Pancreas (tissue), 10 donors: ENCODE measurements around the gene DCAF12L1. TPM values are rescaled to one million over a fixed set of nuclear protein-coding genes. Genes with fewer than 3 reads are reported as not detected.

ENCODE experiments used
- ATAC-seq, 4 donors: fragments of 200-7000 bp; cut with Tn5 transposase; one replicate each; pipeline versions ENCODE4 v1.8.0 to v1.9.1; 2020; ENCODE audit warnings: mild to moderate bottlenecking in 4 of 4, moderate library complexity in 4 of 4
- DNase-seq, 6 donors: peaks; one replicate each; pipeline ENCODE4 v3.0.0-alpha.2; 2020
- FAIRE-seq: peaks from 2 replicates; lab custom pipeline; 2012; peaks lifted over from hg19 to GRCh38; lab: Jason Lieb, UNC
- H3K27ac ChIP-seq, 4 donors: fragments of 200-600 bp; sonication (generic); 1 replicate in 3 of 4; 2 replicates in 1 of 4; pipeline versions ENCODE4 v1.5.0 to v1.8.0; 2020
- H3K27me3 ChIP-seq, 4 donors: fragments of 200-600 bp; one replicate each; pipeline ENCODE4 v1.8.0; 2021
- H3K36me3 ChIP-seq, 3 donors: fragments of 200-600 bp; sonication (generic) in 1 of 3; one replicate each; pipeline versions ENCODE4 v1.5.0 to v1.8.0; 2020 to 2021
- H3K4me1 ChIP-seq, 3 donors: fragments of 200-600 bp; one replicate each; pipeline ENCODE4 v1.8.0; 2021
- H3K4me3 ChIP-seq, 4 donors: fragments of 200-600 bp; sonication (generic) in 2 of 4; one replicate each; pipeline versions ENCODE4 v1.5.0 to v1.8.0; 2020 to 2021
- H3K9me3 ChIP-seq, 4 donors: fragments of 200-600 bp; one replicate each; pipeline ENCODE4 v1.8.0; 2021
- WGBS, 2 donors: extraction: QIAGEN DNeasy Blood & Tissue Kit; methylation state at CpG; one replicate each; pipeline ENCODE4 v1.1.7; 2013; 5-methylcytosine and 5-hydroxymethylcytosine counted together
- intact Hi-C, 3 donors: fragments of 100-400 bp; cut with DNase I; formaldehyde crosslinking; loops; one replicate each; pipeline versions ENCODE4 v1.11.1 to v1.14.2; 2022
- polyA plus RNA-seq, 2 donors: library from polyadenylated mRNA; stranded (reverse); fragments of 200-250 nt; gene quantifications; one replicate each; pipeline ENCODE4 v1.2.3, GENCODE V29; 2013
- total RNA-seq, 6 donors: library from RNA; stranded (reverse); fragmentation: NEBNext Ultra II Directional in 4 of 6; extraction: Animal tissue kit (Norgen Biotek cat#: 25700) in 4 of 6; gene quantifications; one replicate each; pipeline versions ENCODE4 v1.2.1 to v1.2.4, GENCODE V29; 2021 to 2023
- TF ChIP-seq, protein P1 (sequence below), 4 donors: fragments of 200-600 bp; sonication (generic) in 3 of 4; IDR thresholded peaks; one replicate each; pipeline versions ENCODE4 v1.5.0 to v1.8.0; 2021; ENCODE audit warnings: antibody characterized with exemption in 4 of 4
- donor health status: healthy with polysubstance abuse.
- donor health status: DM: no; HTN: no; CAD: no; lungs with moderate emphysema.
- donor health status: DM: no; HTN: no; CAD: no.
- donor health status: control.
- donor health status: control.
- donor health status: Bipolar disorder and iron deficiency.
- donor health status: DM: yes; HTN: yes; CAD: no.
- donor health status: DM: no; HTN: no; CAD: no.
- donor health status: DM: no; HTN: no; CAD: no.
- donor health status: DM: yes; HTN: yes; CAD: no.

Gene DCAF12L1
- total RNA-seq (under 1 TPM in 1 of 6 donors, not detected in 5; 0.06 TPM), polyA plus RNA-seq (not detected)

DNA sequence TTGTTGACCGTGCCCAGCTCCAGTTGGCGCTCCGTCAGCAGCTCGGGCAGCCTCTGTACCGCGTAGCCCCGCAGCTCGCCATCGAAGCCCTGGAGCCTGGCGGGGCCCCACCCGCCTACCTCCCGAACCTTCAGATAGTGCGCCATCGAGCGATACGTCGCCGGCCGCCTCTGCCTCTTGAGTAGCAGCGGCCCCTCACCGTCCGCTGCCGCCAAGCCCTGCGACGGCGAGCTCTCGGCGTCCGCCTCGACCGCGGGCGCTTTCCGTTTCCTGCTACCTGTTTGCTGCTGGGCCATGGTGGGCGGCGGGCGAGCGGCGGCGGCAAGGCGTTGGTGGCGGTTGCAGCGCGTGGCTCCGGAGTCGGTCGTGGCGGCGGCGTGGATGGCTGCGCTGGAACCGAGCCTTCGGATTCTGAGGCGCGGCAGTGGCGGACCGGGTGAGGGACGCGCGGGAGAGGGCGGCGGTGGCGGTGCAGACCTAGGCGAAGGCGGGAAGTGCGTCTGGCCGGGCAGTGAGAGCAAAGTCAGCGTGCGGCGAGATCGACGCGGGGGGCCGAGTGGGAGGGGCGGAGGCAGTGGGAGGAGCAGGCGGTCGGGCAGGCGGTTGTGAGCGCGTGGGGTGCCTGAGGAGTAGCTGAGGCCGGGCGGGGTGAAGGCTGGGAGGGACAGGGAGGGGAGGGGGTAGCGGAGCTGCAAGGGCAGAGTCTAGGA is at the start of gene DCAF12L1:
DCAF12L1 (minus strand) TSS at position 502 of the 710 bp plus-strand sequence; CDS start at position 296, 206 bp downstream.
- Histone ChIP-seq H3K4me1 (no peaks in the 10 kb centered on the region), H3K4me3 (no peak within 1 kb of the TSS), H3K36me3 (no peaks in the 10 kb centered on the region), H3K27me3 (no peaks in the 10 kb centered on the region), H3K27ac (no peak within 1 kb of the TSS), H3K9me3 (no peaks in the 10 kb centered on the region)
- intact Hi-C loops, result no loop called here
- FAIRE-seq (no peak), ATAC-seq (no peak), DNase-seq (peak in 3 of 6 donors; percentile 16 to 53 (median 52))
- WGBS, 2 donors, result 4 to 34% methylated on average over 76 to 83 of the region's 83 CpGs
- TF ChIP-seq, protein P1, sequence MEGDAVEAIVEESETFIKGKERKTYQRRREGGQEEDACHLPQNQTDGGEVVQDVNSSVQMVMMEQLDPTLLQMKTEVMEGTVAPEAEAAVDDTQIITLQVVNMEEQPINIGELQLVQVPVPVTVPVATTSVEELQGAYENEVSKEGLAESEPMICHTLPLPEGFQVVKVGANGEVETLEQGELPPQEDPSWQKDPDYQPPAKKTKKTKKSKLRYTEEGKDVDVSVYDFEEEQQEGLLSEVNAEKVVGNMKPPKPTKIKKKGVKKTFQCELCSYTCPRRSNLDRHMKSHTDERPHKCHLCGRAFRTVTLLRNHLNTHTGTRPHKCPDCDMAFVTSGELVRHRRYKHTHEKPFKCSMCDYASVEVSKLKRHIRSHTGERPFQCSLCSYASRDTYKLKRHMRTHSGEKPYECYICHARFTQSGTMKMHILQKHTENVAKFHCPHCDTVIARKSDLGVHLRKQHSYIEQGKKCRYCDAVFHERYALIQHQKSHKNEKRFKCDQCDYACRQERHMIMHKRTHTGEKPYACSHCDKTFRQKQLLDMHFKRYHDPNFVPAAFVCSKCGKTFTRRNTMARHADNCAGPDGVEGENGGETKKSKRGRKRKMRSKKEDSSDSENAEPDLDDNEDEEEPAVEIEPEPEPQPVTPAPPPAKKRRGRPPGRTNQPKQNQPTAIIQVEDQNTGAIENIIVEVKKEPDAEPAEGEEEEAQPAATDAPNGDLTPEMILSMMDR (IDR thresholded peaks at IDR 0.05), result no peak

DNA sequence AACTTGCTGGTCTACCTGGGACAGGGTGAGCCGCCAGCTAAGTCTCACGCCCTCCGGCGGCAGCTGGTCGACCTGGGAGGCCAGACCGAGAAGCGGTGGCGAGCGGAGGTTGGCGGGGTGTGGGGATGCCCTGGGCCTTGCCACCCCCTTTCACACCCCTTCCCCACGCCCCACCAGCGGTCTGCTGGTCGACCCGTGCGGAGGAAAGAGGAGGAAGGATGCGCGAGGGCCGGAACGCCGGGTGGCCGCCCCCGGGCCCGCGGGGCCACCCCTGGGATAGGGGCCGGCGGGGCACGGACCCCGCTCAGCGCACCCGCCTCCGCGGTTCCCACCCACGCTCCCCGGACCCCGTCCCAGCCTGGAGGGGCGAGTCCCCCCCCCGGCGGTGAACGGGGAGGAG is 28.3 kb upstream of the DCAF12L1 start:
- H3K4me1 ChIP-seq, result no peaks in the 10 kb centered on the region
- peaks cover 0 to 12% (median 0%) of the 10 kb centered on the region in 4 donors for H3K27me3 ChIP-seq
- no peaks in the 10 kb centered on the region for H3K36me3 ChIP-seq
- intact Hi-C loops, result no loop called here
- TF ChIP-seq, protein P1 (IDR thresholded peaks at IDR 0.05), result no peak
- H3K9me3 ChIP-seq, result no peaks in the 10 kb centered on the region
- ATAC-seq (no peak), DNase-seq (peak in 2 of 6 donors; percentile 52 to 63), FAIRE-seq (no peak)
- no peak overlapping the region for H3K4me3 ChIP-seq
- 19 to 38% methylated on average over 28 to 37 of the region's 39 CpGs for WGBS, 2 donors
- H3K27ac ChIP-seq, result no peak overlapping the region

DNA sequence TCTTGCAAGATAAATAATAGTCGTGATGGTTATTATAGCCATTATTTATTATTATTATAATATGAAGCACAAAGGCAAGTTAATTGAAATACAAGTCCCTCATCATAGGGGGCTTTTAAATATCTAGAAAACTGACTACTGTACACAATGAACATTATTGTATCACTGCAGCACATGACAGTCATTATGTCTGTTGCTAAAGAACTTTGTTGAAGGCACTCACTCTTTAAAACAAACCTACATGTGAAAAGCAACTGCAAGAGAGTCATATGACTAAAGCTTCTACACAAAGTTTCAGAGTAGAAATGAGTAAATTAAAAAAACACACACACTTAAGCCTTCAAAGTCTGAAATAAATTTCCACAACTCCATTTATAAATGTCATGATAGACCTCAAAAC is 23.3 kb upstream of the DCAF12L1 start:
- Histone ChIP-seq H3K4me1 (no peaks in the 10 kb centered on the region), H3K27ac (no peak overlapping the region), H3K4me3 (no peak overlapping the region), H3K27me3 (peaks cover 0 to 4% (median 0%) of the 10 kb centered on the region in 4 donors), H3K36me3 (no peaks in the 10 kb centered on the region), H3K9me3 (no peaks in the 10 kb centered on the region)
- DNase-seq (no peak), ATAC-seq (no peak), FAIRE-seq (no peak)
- TF ChIP-seq, protein P1 (IDR thresholded peaks at IDR 0.05), result no peak
- intact Hi-C loops, result no loop called here
- 17 to 38% methylated on average over 1 of the region's 1 CpG for WGBS, 2 donors

DNA sequence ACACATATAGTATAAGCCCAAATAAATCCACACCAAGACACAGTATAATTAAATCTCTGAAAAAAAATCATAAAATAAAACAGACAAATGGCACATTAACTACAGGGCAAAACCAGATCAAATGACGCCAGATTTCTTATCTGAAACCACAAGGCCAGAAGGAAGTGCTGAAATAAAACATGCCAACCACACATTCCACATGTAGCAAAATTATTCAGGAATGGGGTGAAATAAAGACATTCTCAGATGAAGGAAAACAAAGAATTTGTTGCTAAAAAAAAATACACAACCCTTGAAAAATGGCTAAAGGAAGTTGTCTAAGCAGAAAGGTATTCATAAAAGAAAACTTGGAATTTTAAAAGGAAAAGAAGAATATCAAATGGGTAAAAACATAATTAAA is 4.5 kb upstream of the DCAF12L1 start:
- Histone ChIP-seq H3K27me3 (no peaks in the 10 kb centered on the region), H3K9me3 (no peaks in the 10 kb centered on the region), H3K4me3 (no peak overlapping the region), H3K4me1 (no peaks in the 10 kb centered on the region), H3K27ac (no peak overlapping the region), H3K36me3 (no peaks in the 10 kb centered on the region)
- ATAC-seq (no peak), DNase-seq (no peak), FAIRE-seq (no peak)
- 16 to 19% methylated on average over 1 of the region's 1 CpG for WGBS, 2 donors
- TF ChIP-seq, protein P1 (IDR thresholded peaks at IDR 0.05), result no peak
- intact Hi-C loops, result no loop called here

DNA sequence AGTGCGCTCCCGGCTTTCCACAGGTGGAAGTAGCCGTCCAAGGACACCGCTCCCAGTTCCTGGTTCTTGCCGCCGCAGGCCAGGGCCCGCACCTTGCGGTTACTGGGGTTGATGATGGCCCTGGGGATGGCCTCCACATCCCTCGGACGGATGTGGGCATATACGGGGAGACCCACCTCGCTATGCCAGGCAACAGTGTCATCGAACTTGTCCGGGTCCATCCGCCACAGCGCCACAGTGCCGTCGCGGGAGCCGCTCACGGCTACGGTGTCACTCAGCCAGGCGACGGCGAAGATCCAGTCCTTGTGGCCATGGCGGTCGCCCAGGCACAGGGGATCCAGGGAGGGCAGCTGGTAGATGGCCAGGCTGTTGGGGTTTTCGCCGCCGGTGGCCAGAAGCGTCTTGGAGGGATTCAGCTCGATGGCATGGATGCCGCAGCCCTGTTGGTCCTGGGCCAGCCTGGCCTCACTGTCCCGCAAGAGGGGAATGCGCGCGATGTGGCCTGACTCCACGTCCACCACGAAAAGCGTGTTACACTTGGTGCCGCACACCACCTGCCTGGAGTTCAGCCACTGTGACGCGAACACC is 795 bp downstream of the DCAF12L1 start:
- H3K27me3 ChIP-seq, result no peaks in the 10 kb centered on the region
- intact Hi-C loops, result no loop called here
- no peak for FAIRE-seq
- no peak for ATAC-seq
- DNase-seq, result peak in 2 of 6 donors; percentile 6 to 55
- TF ChIP-seq, protein P1 (IDR thresholded peaks at IDR 0.05), result no peak
- no peaks in the 10 kb centered on the region for H3K36me3 ChIP-seq
- no peaks in the 10 kb centered on the region for H3K9me3 ChIP-seq
- no peaks in the 10 kb centered on the region for H3K4me1 ChIP-seq
- H3K4me3 ChIP-seq, result no peak overlapping the region
- no peak overlapping the region for H3K27ac ChIP-seq
- 64 to 66% methylated on average over 40 to 43 of the region's 43 CpGs for WGBS, 2 donors
